GM18505 (cell line): Measurements from ENCODE around the gene C1orf74.

ENCODE experiments used
- ATAC-seq: cut with Tn5 transposase; IDR thresholded peaks from one replicate; pipeline ENCODE4 v1.9.1; 2021; ENCODE audit not compliant: unreplicated experiment
- POLR2A ChIP-seq: IDR thresholded peaks from 4 replicates; pipeline ENCODE4 v1.6.1; 2011; ENCODE audit warnings: borderline replicate concordance; ENCODE audit not compliant: insufficient read depth, insufficient read length; ENCODE audit errors: extremely low read depth

C1orf74 gene

DNA sequence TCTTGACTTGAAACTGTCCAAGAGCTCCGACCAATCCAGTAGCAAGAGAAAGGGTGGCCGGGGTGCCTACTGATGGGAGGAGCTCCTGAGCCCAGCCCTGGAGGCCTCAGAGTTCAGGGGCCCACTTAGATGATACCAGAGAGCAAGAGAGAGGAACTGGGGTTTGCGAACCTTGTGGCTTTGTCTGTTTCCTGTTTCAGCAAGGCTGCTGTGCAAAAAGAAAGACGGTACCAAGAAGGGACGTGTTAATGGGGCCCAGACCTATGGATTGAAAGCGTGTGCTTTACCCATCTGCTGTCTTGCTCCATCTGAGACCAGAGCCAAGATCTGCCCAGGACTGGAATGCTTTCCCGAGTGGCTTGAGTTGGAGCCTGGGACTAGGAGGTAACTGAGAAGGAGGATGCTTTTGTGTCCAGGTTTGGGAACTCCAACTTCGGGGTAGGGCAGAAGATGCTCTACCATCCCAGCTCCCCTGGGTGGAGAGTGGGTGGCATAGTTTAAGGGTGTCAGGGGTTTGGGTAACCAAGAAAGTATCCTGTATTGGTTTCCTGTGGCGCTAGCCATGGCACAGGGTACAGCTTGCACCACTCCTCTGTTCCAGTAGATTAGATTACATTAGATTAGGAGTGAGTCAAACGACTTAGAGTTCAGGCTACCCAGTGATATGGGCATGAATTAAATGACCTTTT, 28.3 kb downstream of the C1orf74 start, which contains the start of gene TRAF3IP3:
Gene TRAF3IP3, plus strand, starts transcription at position 128 of the 689 bp plus-strand sequence. CDS start 3,987 bp downstream, outside the sequence.
- TF ChIP-seq POLR2A, result peak; percentile 83
- ATAC-seq, result peak; percentile 71

DNA sequence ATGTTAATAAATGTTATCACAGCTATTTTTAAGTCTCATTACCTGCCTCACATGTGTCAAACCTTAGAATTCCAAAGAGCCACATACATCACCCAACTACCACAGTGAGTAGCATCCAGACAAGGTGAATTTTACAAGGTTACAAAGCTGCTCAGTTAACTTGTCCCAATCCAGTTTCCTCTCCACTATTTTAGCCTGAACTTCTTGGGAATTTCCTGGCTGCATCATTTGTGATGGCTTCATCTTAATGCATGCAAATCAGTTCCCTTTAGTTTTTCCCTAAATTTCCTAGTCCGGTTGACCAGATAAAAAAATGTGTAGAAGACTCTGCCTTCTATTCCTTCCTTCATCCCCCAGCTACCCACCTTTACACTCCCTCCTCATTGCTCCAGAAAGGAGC, 29.1 kb downstream of the C1orf74 start:
- ATAC-seq, result no peak
- no peak for TF ChIP-seq POLR2A

DNA sequence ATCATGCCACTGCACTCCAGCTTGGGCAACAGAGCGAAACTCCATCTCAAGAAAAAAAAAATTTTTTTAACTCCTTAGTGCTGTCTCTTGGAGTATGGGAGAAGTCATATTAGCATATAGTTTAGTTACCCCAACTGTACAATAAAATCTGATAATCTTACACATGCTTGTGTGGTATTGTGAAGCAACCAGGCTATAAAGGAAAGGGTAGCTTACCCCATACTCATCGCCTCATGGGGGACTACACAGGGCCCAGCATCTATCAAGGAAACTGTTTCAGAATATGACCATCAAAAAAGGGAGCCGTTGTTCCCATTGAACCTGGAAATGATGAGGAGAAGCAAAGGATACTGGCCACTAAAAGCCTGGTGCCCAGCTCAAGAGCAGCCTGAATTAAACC, 31.5 kb downstream of the C1orf74 start:
- no peak for ATAC-seq
- TF ChIP-seq POLR2A, result no peak

DNA sequence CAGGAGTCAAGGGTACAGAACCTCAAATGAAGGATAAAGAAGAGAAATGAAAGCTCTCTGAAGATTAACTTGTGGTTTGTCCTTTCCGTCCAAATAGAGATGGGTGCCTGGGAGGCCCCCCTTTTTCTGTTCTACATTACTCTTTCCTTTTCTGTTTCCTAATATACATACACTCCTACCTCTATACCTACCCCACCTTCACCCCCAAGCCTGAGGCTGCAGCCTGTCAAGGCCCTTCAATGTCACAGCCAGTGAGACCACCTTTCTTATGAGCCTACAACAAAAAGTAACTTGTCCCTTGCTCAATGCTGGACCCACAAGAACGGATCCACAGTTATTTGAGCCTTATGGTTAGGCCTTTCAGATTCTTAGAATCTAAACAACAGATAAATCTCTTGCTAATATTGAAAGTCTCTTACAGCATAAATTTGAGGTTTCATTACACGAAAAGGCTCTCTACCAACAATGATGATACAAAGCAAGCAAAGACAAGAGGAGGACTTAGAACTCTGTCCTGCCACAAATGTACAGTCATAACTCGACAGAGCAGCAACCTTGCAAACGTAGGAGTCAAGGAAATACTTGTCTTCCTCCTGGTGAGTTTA, 32.6 kb downstream of the C1orf74 start:
- ATAC-seq, result peak; percentile 44
- TF ChIP-seq POLR2A, result no peak

DNA sequence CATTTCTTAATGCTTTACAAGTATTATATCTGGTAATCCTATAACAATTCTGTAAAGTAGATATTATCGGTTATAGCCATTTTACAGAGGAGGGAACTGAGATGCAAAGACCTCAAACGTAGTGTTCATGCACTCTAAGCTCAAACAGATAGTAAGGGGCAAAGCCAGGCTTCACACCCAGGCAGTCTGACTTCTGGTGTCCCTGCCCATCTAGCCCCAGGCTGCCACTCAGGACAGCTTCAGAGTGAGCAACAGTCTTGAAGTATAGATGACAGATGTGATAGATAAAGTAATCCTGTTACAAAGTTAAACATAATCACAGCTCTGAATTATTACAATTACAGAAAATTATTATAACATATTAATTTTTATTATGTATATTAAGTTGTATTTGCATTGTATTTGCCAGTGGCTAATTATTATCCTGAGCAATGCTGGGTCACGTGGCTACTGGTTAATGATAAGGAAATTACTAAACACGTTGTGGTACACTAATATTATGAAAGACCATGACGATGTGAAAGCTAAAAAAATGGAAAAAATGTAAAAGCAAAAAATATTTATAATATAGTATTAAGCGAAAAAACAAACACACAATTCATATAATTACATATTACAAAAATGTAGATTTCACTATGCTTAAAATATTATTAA, 34.6 kb downstream of the C1orf74 start:
- TF ChIP-seq POLR2A, result no peak
- no peak for ATAC-seq

DNA sequence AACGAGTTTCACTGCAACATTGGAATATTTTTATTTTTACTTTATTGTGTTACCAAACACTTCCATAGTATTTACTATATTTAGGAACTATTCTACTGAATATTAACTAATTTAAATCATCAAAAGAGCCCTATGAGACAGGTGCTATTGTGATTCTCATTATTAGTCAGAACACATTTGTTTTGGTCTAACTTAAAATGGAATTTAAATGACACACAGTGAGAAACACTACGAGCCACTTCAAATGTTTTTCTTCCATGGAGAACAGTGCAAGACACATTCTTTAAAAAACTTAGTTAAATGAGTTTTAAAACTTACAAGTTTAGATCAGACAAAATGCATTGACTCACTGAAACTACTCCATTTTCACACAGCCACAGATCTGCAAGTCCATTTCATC, 35.2 kb downstream of the C1orf74 start:
- ATAC-seq, result no peak
- TF ChIP-seq POLR2A, result no peak

DNA sequence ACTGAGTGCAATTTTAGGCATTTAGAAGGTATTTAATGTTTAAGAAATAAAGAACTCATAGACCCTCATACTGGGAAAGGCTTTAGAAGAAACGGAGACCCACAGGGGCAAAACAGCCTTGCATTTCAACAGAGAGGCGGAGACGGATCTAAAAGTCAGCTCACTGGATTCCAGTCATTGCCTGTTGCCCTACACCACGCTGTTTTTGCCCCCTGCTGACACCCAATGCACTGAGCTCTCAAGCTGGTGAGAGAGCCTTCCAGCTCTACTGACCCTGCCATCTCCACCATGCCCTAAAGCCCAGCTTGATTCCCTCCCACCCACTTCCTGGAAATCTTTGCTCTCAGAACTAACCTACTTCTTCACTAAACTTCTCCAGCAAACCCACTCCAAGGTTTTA, 35.7 kb downstream of the C1orf74 start:
- TF ChIP-seq POLR2A, result no peak
- ATAC-seq, result no peak

DNA sequence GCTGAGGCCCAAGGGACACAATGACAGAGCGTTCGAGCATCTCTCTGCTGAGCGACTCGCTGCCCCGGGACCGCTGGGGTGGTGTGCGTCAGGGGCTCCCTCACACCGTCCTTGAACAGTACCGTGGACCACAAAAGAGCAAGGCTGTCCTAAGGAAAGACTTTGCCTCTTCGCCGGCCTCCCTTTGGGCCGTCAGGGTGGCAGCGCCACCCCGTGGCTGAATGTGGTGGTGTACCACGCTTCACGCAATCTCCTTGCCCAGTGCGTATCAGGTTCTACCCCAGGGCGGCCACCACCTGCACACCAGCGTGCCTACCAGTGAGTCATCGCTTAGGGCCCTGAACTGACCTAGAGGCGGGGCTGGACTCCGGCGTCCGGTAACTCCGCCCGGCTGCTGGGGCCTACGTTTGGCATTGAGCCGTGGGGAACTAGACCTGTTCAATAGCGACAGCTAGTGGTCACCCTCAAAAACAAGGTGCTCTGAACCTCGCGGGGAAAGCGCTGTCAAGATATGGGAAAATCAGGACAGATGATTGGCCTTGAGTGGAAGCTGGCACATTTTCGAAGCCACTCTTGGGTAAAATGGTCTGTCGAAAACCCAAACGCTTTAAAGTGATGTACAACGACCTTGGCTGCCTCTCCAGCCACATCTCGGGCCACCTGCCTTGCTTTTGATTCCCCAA, 36.6 kb downstream of the C1orf74 start:
- ATAC-seq, result peak; percentile 79
- TF ChIP-seq POLR2A, result no peak

DNA sequence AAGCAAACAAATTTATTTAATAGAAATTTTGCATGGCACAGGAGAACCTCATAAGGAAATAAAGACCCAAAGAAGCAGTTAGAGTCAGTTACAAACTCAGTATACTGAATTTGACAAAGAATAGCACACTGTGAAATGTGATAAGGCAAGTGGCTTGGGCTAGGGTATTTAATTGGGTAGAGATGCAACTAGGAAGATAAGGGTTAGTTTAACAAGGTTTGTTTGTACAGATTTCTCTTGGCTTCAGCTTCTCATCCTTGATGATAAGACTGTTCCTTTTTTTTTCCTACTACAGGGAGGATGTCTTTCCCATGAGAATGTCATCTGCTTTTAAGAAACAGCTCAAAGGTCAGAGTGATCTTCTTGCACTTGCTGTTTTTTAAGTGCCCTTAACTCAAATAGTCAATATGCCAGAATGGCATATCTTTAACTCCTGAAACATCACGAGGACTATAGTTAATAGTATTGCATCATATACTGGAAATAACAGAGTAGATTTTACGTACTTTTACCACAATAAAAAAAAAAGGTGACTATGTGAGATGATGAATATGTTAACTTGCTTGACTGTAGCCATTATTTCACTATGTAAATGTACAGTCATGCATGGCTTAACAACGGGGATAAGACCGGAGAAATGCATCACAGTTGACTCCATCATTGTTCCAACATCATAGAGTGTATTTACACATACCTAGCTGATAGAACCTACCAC, 37.8 kb downstream of the C1orf74 start:
- ATAC-seq, result no peak
- no peak for TF ChIP-seq POLR2A

DNA sequence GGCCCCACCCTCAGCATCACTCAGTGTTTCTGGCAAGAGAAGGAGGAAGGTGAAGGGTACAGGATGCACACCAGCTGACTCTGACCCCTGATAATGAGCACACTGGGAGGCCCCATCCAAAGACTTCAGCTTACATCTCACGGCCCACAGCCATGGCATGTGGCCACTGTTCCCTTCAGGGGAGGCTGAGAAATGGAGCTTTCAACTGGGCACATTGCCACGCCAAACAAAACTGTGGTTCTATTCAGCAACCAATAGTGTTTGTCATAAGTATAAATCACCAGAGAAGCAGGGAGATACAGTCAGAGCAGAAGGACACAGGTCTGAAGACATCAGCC, 41.2 kb downstream of the C1orf74 start:
- no peak for ATAC-seq
- no peak for TF ChIP-seq POLR2A

DNA sequence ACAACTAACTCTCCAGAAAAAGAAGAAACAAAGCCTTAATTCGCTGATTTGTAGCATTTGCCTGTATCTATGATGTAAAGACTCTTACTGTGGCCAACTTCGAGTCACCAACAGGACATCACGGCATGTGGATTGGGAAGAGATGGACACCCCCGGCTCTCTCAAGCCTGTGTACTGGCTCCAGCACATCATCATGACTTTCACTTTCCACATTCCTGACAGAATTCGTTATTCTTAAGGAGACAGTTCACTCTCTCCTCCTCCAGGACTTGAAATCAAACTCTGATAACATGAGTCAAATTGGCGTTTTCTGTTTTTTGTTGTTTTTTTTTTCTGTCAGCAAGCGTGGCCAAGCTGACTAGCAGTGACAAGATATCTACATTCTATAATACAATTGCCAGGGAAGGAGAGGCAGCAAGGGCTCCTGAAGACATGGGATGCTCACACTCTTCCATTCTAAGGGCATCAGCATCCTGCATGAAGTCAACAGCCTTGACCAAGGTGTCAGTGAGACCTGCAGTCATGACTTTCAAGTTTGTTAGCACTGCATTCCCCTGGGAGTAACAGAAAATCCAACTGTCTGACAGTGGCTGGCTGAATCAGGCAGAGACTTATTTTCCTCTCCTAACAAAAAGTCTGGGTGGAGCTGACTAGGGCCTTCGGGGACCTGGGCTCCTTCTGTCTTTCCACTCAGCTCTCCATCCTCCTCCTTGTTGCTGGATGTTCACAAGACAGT, 41.8 kb downstream of the C1orf74 start:
- TF ChIP-seq POLR2A, result no peak
- ATAC-seq, result no peak

DNA sequence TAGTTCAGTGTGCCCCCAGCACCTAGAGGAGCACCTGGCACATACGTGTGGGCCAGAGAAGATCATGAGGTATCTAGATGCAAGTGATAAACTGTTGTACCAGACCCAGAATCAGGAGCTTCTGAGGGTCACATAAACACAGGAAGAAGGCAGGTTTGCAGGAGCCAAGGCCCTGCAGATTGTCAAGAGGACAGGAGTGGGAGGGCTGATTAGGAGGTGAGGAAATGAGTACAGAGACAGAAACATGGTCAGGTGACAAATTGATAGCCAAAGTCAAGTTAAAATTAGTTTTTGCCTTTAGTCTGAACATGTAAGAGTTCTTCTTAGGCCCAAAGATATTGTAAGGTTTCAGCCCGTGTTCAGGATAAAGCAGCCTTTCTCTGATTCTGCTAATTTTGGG, 42.5 kb downstream of the C1orf74 start:
- ATAC-seq, result no peak

DNA sequence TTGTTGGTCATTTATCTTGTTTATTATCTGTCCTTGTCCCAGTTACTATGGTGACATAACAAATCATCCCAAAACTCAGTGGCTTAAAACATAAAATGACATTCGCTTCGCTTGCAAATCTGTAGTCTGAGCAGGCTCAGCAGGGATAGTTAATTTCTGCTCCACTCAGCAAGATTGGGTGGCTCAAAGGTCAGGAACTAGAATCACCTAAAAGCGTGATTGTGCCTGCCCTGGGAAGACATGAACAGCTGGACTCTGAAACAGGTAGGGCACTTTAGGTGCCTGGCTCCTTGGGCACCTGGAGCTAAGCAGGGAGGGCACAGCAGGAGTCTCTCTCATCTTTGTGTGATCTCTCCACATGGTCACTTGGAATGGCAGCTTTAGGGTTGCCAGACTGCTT, 43.2 kb downstream of the C1orf74 start:
- TF ChIP-seq POLR2A, result no peak
- no peak for ATAC-seq

More for the DNA sequence above, 42.5 kb downstream of the C1orf74 start:
- TF ChIP-seq POLR2A, result no peak

DNA sequence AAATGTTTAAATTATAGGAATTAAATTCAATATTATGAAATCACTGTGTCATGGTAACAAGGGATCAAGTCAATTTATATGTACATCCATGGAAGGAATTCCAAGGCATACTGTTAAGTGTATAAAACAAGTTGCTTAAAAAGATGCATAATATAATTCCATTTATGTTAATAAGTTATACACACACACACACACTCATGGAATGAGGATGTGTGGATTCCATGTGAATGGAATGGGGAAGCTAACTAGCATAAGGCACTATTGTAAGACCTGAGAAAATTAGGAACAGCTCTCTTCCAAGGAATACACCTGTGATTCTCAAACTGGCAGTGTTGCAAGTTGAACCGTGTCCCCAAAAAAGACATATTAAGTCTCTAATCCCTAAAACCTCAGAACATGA, 46.1 kb downstream of the C1orf74 start:
- ATAC-seq, result no peak
- no peak for TF ChIP-seq POLR2A
